DMS53 treated with DMSO at 0.1 percent for 48 hours (cell line): Measurements from ENCODE around the gene MCF2L.

Source experiments
- DNase-seq: peaks from one replicate; lab custom pipeline; 2025; ENCODE audit not compliant: unreplicated experiment; lab: John Stamatoyannopoulos, UW

MCF2L gene

DNA sequence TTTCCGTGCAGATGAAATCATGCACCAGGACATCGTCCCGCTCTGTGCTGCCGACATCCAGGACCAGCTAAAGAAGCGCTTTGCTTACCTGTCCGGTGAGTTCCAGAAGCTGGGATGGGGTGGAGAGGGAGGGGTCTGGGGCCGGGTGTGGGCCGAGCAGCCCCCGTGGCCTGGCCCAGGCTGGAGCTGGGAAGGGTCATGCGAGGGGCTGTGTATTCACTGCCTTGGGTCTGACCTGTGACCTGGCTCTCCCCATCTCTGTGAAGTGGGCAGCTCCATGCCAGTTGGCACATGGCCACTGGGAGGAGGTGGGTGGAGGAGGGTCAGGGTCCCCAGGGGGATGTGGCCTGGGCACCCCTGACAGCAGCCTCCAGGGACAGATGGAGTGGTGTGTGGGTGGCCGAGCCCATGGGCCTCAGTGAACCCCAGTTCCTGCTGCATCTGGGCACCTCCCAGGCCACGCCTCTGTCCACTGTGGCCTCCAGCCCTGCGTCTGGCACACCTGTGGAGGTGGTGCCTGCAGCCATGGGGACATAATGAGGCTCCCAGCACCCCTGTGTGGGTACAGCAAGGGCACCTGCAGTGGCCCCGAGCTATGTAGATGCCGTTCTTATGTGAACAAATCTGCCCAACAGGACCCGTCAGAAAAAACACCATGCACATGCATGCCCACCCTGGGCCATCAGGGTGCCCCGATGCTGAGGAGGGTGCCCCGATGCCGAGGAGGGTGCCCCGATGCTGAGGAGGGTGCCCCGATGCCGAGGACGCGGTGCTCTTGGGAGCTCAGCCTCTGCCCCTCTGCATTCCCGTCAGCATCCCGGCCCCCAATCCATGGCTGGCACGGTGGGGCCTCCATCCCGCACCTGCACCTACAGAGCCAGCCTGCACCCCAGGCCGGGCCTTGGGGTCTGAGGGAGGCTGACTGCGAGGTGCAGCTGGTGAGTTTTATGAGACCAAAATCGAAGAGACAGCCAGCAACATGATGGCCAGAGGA lies 46.0 kb downstream of the MCF2L start:
- no peak for DNase-seq

DNA sequence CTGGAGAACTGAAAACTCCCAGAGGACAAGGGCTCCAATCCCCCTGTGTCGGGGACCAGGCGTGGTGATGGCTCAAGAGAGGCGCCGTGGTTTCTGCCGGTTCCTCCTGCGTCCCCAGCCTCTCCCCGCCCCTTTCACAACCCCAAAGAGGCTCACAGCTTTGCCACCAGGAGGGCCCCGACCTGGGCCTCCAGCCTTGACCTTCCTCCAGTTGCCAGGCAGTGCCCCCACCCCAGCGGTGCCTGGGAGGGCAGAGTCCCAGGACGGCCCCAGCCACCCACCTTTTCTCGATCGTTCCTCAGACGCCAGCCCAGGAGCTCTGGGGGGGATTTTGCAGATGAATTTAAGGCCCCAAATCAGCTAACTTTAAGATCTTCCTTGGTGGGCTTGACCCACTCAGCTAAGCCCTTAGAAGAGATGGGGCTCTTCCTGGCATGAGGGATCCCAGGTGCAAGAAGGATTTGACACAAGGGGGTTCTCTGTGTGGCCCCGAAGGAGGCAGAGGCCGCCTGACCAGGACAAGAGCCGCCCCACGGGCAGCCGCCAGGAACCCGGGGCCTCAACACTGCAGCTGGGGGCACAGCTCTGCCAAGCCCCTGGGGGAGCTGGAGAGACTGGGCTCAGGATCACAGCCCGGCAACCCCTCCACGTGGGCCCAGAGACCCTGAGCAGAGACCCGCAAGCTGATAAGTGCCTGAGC lies 47.0 kb downstream of the MCF2L start:
- DNase-seq = no peak

DNA sequence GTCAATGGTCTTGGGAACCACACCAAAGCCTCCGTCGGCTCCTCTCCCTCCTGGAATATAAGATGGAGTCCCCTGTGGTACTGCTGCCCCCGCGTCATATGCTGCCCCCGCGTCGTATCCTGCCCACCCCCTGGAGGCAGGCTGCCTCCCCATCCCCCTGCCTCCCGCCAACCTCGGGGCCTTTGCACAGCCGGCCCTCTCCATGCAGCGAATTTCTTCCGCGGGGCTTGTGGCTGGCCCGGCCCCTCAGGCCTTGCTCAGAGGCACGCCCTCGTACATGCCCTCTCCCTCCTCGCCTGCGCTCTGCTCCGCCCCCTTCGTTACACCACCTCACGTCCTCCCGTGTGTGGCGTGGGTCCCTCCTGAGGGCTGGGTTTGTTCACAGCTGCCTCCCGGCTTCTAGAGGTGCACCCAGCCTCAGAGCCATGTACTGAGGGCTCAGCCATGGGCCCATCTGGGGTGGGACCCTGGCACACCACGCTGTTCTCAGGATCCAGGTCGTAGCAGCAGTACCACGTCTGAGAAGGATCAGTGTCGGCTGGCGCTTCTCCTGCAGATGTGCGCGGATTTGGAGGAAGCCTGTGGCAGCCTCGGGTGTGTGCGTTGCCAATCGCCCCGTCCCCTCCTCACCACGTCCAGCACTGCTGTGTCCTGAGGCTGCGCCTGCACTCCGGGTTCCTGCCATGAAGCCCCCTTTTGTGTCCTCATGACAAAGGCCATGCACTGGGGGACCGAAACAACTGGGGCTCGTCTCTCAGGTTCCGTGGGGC lies 47.7 kb downstream of the MCF2L start:
- no peak for DNase-seq

- no peak for DNase-seq
These were observed 48.6 kb downstream of the MCF2L start for GRCh38 chr13:113017506-113018215.

- DNase-seq = no peak
These were observed 49.9 kb downstream of the MCF2L start for GRCh38 chr13:113018676-113019465.

DNA sequence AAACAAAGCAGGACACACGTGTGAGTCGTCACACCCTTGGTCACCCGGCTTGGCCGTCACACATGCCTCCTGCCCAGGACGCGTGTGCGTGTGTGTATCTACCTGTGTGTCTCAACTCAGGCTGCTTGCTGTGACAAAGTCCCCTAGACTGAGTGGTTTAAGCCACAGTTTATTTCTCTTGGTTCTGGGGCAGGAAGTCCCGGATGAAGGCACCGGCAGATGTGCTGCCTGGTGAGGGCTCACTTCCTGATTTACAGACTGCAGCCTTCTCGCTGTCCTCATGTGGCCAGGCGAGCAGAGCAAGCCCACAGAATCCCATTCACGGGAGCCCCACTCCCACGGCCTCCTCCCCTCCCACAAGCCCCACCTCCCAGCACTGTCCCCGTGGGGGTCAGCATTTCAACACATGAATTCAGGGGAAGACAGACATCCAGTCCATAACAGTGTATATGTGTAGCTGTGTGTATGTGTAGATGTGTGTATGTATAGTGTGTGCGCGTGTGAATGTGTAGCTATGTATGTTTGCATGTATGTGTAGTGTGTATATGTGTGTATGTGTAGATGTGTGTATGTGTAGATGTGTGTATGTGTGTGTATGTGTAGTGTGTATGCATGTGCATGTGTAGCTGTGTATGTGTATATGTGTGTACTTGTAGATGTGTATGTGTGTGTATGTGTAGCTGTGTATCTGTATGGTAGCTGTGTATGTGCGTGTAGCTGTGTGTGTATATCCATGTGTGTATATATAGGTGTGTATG lies 51.5 kb downstream of the MCF2L start:
- no peak for DNase-seq

DNA sequence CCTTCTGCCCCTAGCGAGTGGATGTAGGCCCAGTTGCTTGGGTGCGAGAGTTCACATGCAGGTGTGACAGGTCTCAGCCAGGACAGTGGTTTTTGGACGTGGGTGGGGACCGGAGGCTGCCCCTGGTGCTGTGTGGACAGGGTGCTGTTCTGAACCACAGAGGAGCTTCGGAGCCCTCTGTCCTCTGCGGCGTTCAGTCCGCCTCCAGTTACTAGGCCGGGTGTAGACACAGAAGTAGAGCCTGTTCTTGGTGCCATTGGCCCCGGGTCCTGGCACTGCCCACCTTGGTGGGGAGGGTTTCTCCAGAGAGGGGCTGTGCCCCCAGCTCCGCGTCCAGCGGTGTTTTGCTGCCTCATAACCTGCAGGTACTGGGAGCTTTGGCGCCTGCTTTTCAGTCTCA lies 52.4 kb downstream of the MCF2L start:
- DNase-seq = no peak

- no peak for DNase-seq
These were observed 52.8 kb downstream of the MCF2L start for GRCh38 chr13:113021811-113022210.

GRCh38 chr13:113022391-113022744 lies 53.4 kb downstream of the MCF2L start:
- DNase-seq = no peak

DNA sequence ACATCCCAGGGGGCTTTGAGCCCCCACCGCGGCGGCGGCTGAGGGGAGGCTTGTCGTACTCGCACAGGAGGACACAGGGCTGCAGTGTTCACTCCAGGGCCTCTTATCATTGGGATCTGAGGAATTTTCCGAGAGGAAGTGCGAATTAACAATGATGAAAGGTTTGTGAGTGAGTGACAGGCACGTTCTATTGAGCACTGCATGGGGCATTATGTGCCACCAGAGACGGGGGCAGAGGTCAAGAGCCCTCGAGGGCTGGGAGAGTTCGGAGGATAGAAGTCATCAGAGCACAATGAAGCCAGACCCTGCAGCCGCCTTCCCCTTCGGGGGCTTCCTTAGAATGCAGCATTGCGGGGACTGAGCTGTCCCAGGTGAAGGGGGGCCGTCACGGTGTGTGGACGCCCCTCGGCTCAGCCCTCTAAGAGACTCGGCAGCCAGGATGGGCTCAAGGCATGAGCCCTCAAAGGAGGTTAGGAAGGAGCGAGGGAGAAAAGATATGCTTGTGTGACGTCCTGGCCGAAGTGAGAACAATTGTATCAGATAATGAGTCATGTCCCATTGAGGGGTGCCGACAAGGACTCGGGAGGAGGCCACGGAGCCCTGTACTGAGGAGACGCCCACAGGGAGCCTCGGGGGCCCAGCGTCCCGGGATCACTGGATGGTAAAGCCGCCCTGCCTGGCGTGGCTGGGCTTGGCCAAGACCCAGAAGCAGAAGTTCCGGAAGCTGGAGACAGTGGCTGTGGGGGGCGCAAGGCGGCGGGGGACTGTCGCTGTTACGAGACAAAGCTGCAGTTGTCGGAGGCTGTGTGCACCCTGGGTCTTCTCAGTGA lies 53.9 kb downstream of the MCF2L start:
- no peak for DNase-seq

GRCh38 chr13:113023694-113024430 lies 54.8 kb downstream of the MCF2L start:
- no peak for DNase-seq

DNA sequence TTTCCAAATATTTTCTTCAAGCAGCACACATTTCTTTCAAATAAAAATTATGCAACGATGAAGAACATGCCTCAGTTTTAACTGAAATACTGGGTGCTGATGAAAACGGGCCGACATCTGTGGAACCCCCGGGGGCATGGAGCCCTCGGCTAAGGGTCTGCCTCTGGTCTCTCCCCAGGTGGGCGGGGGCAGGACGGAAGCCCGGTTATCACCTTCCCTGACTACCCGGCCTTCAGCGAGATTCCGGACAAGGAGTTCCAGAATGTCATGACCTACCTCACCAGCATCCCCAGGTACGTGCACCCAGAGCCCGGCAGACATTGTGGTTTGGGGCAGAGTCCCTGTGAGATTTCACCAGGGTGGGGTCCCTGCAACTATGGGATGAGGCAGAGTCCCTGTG lies 55.5 kb downstream of the MCF2L start:
- no peak for DNase-seq

DNA sequence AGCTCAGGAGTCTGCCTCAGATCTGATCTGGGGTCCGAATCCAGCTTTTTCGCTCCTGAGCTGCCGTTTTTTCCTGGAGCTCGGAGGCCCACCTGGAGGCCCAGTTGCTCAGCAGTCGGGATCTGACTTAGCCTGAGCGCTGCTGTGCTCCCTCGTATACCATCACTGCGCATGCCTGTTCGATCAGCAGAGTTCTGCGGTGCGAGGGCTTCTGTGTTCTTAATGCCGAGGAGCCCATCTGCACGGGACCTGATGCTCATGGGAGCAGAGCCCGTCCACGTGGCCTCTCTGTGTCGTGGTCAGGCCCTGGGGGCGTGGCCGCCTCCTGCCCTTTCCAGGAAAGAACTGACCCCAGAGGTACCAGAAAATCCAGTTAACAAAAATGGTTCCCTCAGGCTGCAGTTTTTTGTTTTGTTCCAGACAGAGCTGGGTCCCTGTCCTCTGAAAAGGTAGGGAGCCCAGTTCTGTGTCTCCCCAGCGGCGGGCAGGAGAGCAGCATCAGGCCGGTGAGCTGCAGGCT lies 57.4 kb downstream of the MCF2L start:
- no peak for DNase-seq

DNA sequence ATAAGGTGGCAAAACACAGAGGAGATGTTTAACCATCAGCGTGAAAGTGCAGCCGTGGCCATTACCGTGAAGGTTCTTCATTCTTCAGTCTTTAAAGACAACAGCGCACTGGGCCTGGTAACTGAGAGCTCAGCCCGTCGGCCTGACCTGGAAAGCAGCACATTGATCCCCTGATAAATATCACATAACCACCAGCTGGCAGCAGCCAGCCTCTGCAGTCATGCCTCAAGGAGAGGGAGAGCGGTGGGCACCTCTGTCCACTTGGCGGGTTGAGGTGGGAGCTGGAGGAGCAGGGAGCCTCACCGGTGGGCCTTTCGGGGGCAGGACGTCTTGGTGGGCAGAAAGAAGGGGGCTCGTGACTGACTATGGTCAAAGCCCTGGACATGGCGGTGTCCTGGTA lies 58.1 kb downstream of the MCF2L start:
- DNase-seq = no peak

DNA sequence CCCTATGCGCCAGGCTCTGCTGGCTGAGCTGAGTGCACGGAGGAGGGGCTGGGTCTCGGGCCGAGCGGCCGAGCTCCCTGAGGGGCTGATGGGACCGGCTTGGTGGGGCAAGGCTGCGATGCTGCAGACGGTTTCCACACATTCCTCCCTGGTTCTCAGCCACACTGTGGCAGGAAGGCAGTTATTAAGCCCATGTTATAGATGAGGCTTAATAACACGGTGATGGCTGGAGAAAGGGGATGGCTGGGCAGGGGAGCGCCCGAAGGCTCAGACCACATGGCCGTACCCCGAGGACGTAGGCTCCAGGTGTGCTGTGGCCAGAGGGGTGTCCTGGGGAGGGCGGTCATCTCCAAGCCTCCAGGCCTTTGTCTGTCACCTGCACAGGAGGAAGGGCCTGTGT lies 58.6 kb downstream of the MCF2L start:
- no peak for DNase-seq

GRCh38 chr13:113028336-113029060 lies 59.5 kb downstream of the MCF2L start:
- no peak for DNase-seq

GRCh38 chr13:113029061-113029445 lies 60.0 kb downstream of the MCF2L start:
- DNase-seq = no peak
